Measurements from ENCODE around the gene AP2M1.
"Not testable (repeated sequence)": the region's sequence is repeated elsewhere in the genome, so short reads cannot be mapped to it uniquely, and the experiment has no call there.

The AP2M1 gene

DNA sequence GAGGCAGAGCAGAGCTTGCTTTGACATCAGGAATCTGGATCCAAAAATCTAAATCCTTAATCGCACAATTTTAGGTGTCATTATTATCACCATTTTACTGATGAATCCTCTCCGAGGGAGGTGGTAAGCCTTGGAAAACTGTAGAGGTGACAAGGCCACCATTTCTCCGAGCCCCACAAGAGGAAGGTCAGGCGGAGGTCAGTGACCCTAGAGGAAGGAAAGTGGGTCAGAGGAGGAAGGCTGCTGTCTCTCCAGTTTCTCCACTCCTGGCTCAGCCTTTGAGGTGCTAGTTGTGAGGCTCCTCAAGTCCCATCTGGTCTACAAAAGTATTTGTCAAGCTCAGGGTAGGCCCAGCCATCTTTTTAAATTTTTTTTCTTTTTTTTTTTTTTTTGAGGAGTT, 16.3 kb upstream of the AP2M1 start:
- DNase-seq: no peak

DNA sequence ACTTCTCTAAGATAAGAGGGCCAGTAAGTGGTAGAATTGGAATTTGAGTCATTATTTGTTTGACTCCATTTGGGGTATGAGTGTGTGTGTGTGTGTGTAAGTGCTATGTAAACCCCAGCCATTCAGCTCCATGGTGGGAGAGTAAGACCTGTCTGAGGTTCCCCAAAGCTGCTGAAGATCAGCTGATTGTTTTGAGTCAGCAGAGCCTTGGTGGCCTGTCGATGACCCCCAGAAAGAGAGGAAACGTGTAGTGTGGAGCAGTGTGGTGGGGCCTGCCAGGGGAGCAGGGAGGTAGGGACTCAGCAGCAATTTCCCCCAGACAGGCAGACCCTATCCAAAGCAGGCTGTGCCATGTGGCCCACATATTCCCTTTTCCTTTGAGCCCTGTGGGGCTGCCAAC, 14.2 kb upstream of the AP2M1 start:
- no peak for DNase-seq

- not testable (repeated sequence) for DNase-seq
Observed at GRCh38 chr3:184162571-184163070, 12.0 kb upstream of the AP2M1 start.

DNA sequence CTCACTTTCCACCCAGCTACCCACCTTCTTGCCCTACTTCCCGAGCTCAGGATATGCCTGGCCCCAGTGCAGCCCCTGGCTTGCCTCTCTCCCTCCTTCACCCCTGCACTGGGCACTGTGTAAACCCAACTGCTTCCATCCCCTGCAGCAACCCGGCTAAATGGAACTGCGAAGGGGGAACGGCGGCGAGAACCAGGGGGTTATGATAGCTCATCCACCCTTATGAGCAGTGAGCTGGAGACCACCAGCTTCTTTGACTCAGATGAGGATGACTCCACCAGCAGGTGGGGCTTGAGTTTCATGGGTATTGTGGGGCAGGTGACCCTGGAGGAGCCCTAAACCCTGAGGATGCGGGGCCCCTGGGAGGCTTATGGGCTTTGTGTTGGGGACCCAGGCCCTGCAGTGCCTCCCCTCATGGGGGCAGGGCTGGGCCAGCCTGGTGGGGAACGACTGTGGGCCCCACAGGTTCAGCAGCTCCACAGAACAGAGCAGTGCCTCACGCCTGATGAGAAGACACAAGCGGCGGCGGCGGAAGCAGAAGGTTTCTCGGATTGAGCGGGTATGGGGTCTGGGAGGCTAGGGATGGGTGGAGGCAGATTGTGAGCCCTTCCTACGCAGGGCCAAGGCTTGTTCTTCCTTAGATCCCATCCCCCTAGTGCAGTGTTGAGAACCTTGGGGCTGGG, 9.9 kb upstream of the AP2M1 start:
- no peak for DNase-seq

- DNase-seq: no peak
Observed at GRCh38 chr3:184165543-184165942, 9.1 kb upstream of the AP2M1 start.

DNA sequence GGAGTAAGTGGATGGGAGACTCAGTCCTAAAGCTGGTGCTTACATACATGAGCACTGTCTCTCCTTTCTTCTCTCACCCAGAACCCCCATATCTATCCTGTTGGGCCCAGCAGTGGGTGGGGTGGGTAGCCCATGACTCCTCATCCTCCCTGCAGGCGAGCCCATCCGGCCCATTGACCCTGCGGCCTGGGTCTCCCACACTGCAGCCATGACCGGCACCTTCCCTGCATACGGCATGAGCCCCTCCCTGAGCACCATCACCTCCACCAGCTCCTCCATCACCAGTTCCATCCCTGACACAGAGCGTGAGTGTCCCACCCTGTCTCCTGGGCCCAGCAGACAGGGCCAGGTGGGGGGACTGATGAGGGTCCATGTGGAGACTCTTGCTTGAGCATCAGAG, 8.0 kb upstream of the AP2M1 start:
- no peak for DNase-seq

- no peak for DNase-seq
Observed at GRCh38 chr3:184167786-184168185, 6.9 kb upstream of the AP2M1 start.

DNA sequence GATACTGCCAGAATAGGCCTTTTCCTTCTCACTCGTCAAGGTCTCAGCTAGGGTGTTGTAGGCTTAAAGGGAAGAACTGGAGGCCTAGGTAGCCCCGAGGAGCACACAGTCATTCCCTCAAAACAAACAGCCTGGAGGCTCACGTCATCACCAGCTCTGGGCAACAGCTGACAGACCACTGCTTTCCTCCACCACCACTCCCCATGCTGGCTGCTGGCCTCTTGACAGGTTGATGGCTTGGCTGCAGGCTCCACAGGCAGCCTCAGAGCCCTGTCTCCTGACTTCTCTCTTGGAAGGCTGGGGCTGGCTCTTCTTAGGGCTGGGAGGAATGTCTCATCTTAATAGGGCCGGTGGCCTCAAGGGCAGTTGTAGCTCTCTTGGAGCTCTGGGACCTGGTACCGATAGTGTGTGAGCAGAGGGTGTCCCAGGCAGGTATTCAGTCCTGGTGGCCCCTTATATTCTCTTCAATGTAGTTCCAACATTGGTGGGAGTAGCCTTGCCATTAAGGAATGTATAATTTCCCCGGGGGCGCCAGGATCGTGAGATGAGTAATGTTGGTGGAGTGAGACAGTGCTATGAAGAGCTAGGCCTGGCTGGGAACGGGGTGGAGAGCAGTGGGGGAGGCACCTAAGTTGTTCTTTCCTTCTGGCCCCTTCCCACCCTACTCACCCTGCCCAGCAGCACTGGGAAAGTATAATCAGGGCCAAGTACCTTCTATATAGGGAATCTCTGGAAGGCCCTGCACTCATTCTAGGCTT, 6.1 kb upstream of the AP2M1 start:
- DNase-seq: no peak

DNA sequence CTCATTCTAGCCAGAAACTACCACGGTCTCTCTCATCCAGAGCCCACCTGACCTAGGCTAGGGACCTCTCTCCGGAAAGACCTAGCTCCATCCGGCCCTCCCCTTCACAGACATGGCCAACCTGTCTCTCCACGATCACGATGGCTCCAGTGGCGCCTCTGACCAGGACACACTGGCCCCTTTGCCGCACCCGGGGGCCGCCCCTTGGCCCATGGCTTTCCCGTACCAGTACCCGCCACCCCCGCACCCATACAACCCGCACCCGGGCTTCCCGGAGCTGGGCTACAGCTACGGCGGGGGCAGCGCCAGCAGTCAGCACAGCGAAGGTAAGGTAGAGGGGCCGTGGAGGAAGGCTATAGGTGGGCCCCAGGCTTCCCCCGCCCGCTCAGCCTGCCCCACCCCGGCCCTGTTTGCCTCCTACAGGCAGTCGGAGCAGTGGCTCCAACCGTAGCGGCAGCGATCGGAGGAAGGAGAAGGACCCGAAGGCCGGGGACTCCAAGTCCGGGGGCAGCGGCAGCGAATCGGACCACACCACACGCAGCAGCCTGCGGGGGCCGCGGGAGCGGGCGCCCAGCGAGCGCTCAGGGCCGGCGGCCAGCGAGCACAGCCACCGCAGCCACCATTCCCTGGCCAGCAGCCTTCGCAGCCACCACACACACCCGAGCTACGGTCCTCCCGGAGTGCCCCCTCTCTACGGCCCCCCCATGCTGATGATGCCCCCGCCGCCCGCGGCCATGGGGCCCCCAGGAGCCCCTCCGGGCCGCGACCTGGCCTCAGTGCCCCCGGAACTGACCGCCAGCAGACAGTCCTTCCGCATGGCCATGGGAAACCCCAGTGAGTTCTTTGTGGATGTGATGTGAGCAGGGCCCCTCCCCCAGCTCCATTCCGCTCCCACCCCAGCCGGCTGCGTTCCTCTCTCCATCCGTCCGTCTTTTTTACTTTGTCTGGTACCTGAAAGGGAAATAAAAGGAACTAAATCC, 4.5 kb upstream of the AP2M1 start:
- DNase-seq: no peak

DNA sequence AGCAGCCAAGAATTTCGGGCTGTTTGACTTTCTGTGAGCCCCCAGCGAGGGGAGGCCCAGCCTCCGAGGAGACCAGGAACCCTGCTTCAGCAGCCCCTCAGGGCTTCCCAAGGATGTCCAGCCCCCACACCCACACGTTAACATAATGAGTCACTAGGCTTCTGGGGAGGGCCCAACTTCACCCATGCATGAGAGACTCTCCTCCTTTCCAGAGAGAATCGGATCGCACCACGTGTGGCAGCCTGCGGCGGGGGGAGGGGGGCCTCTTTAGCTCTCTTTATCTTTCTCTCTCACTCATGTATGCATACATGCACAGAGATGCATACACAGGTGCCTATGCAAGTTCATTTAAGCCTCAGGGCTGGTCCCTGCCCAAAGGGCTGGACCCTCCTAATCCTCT, 3.1 kb upstream of the AP2M1 start:
- no peak for DNase-seq

- DNase-seq: no peak
Observed at GRCh38 chr3:184172681-184173373, 1.8 kb upstream of the AP2M1 start.

- no peak for DNase-seq
Observed at GRCh38 chr3:184173374-184173722, 1.3 kb upstream of the AP2M1 start.

DNA sequence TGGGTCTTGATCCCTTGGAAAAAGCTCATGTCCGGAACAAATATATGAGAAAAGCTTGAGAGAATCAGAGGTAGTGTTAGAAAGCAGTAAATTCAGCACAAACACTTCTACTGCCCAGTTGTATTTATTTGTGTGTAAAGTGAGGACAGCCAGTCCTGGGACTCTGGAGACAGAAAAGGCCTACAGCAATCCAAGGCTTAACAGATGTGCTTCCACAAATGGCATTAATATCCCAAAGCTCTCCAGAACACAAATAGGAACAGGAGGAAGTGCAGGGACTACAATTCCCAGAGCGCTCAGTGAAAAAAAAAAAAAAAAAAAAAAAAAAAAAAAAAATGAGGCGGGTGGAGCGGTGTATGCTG, 390 bp upstream of the AP2M1 start:
- no peak for DNase-seq

DNA sequence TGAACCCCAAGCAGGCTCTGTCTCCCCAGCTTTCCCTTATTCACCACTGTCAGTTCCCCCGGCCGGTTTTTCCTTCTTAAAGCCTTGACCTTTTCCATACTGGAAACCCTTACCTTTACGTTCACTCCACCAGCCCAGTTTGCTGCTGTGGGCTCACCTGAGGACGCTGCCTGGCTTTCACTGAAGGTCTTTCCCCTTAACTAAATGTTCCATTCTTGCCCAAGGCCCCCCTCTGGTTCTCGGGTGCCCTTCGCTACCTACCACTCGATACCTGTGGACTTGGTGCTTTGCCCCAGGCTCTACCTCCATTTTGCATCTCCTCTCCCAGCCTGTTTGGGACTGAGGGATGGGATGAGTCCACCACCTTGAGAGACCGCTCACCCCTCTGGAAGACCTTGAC, 851 bp downstream of the AP2M1 start:
- no peak for DNase-seq

DNA sequence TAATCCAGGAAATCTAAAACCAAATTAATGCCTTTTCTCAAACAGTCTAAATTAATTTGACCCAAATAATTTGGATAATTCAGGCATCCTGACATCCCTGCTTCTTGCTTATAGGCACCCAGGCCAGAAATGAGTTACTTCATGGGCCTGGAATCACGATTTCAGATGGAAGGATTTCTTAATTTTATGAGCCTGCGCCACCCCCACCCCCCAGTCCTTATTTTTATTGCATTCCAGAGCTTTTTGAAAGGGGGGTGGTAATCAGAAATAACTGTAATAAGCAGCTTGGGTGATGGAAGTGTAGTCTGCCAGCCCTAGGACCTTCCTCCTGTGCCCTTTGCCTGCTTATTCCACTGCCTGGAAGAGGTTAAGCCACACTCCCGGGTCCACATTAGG, 1.3 kb downstream of the AP2M1 start:
- DNase-seq: no peak

- DNase-seq: no peak
Observed at GRCh38 chr3:184176377-184177330, 2.0 kb downstream of the AP2M1 start.

- no peak for DNase-seq
Observed at GRCh38 chr3:184177331-184177731, 2.7 kb downstream of the AP2M1 start.

- DNase-seq: no peak
Observed at GRCh38 chr3:184177767-184178306, 3.2 kb downstream of the AP2M1 start.

- no peak for DNase-seq
Observed at GRCh38 chr3:184178521-184179138, 4.0 kb downstream of the AP2M1 start.

DNA sequence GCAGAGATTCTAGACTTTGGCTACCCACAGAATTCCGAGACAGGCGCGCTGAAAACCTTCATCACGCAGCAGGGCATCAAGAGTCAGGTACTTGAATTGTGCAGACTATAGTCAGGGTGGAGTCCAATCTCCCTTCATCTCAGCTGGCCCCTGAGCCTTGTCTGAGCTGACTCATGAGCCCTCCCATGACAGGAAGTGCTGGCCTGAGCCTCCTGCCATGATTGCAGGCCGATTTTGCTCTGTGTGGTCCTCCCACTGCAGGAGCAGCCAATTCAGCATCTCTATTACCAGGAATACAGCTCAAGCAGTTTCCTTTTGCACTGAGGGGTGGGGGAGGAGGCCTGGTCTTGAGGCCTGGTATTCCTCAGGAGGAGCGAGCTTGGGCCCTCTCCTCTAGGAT, 5.5 kb downstream of the AP2M1 start:
- no peak for DNase-seq

GRCh38 chr3:184181596-184181995, 6.9 kb downstream of the AP2M1 start:
- no peak for DNase-seq

All from central memory CD4-positive, alpha-beta T cell (primary cell).